Chondrocyte (in vitro differentiated cells): ENCODE results near the gene SOX15. TPM values are rescaled to one million over a fixed set of nuclear protein-coding genes. Genes with fewer than 3 reads are reported as not detected.

Experiments used
- DNase-seq: peaks from one replicate; pipeline ENCODE4 v3.0.0; 2021; ENCODE audit warnings: mixed read lengths, low spot score
- H3K27ac Mint-ChIP-seq: one replicate; pipeline ENCODE4 v1.8.0; 2021; ENCODE audit warnings: mild to moderate bottlenecking, moderate library complexity, mixed read lengths; ENCODE audit not compliant: unreplicated experiment
- H3K27me3 Mint-ChIP-seq: 2 replicates; pipeline ENCODE4 v1.8.0; 2021; ENCODE audit warnings: low read depth, mixed read lengths
- H3K36me3 Mint-ChIP-seq: 2 replicates; pipeline ENCODE4 v1.8.0; 2021; ENCODE audit warnings: low read depth, mixed read lengths
- H3K4me1 Mint-ChIP-seq: 2 replicates; pipeline ENCODE4 v1.8.0; 2021; ENCODE audit warnings: low read depth, mild to moderate bottlenecking, mixed read lengths
- H3K4me3 Mint-ChIP-seq: one replicate; pipeline ENCODE4 v1.8.0; 2021; ENCODE audit warnings: mild to moderate bottlenecking, moderate library complexity, mixed read lengths; ENCODE audit not compliant: unreplicated experiment
- H3K9me3 Mint-ChIP-seq: 2 replicates; pipeline ENCODE4 v1.8.0; 2021; ENCODE audit warnings: low read depth, mixed read lengths
- CTCF ChIP-seq: fragments of 200-600 bp; sonication (generic); IDR thresholded peaks from 2 replicates; pipeline ENCODE4 v1.5.0; 2021; ENCODE audit warnings: antibody characterized with exemption, mild to moderate bottlenecking, moderate library complexity
- total RNA-seq: library from RNA; stranded (reverse); gene quantifications from 3 replicates; pipeline ENCODE4 v1.2.1, GENCODE V29; 2021

Gene SOX15
- total RNA-seq, 1 donor from 2014 or later: 0.32 TPM

GRCh38 chr17:7541074-7541621, 48.7 kb downstream of the SOX15 start:
- no peak overlapping the region for H3K27ac Mint-ChIP-seq
- H3K4me1 Mint-ChIP-seq: no peaks in the 10 kb centered on the region
- peaks cover 13% of the 10 kb centered on the region for H3K27me3 Mint-ChIP-seq
- no peak overlapping the region for H3K4me3 Mint-ChIP-seq
- no peaks in the 10 kb centered on the region for H3K36me3 Mint-ChIP-seq
- DNase-seq: no peak
- TF ChIP-seq CTCF: no peak
- peaks cover 11% of the 10 kb centered on the region for H3K9me3 Mint-ChIP-seq

GRCh38 chr17:7538891-7539545, 50.9 kb downstream of the SOX15 start:
- no peak for TF ChIP-seq CTCF
- H3K36me3 Mint-ChIP-seq: no peaks in the 10 kb centered on the region
- H3K27me3 Mint-ChIP-seq: peaks cover 13% of the 10 kb centered on the region
- DNase-seq: no peak
- no peak overlapping the region for H3K27ac Mint-ChIP-seq
- no peaks in the 10 kb centered on the region for H3K4me1 Mint-ChIP-seq
- peaks cover 11% of the 10 kb centered on the region for H3K9me3 Mint-ChIP-seq
- H3K4me3 Mint-ChIP-seq: no peak overlapping the region

Other genes starting within 250 kb of the SOX15 start
- gene KCTD11, start 237.9 kb downstream of the SOX15 start, total RNA-seq: 16.6 to 23.3 TPM (median 23.0 TPM) in 3 replicates
- not detected in 3 replicates for gene TMEM95, start 234.9 kb downstream of the SOX15 start, total RNA-seq
- gene TNK1, start 209.0 kb downstream of the SOX15 start, total RNA-seq: 0.22 to 0.72 TPM in 2 of 3 replicates, not detected in the other
- gene PLSCR3, start 195.6 kb downstream of the SOX15 start, total RNA-seq: 79.8 to 82.6 TPM (median 81.5 TPM) in 3 replicates
- 32.8 to 42.8 TPM (median 34.3 TPM) in 3 replicates for gene TMEM256, start 186.0 kb downstream of the SOX15 start, total RNA-seq
- 45.2 to 49.8 TPM (median 46.7 TPM) in 3 replicates for gene NLGN2, start 182.2 kb downstream of the SOX15 start, total RNA-seq
- gene SPEM1, start 169.8 kb downstream of the SOX15 start, total RNA-seq: not detected in 3 replicates
- not detected in 3 replicates for gene SPEM2, start 164.5 kb downstream of the SOX15 start, total RNA-seq
- not detected in 3 replicates for gene SPEM3, start 161.2 kb downstream of the SOX15 start, total RNA-seq
- gene TMEM102, start 154.7 kb downstream of the SOX15 start, total RNA-seq: 6.9 to 9.1 TPM (median 7.7 TPM) in 3 replicates
- gene FGF11, start 150.6 kb downstream of the SOX15 start, total RNA-seq: 5.0 to 6.0 TPM (median 5.1 TPM) in 3 replicates
- 12.2 to 14.0 TPM (median 12.6 TPM) in 3 replicates for gene CHRNB1, start 145.0 kb downstream of the SOX15 start, total RNA-seq
- 50.9 to 51.9 TPM (median 51.0 TPM) in 3 replicates for gene ZBTB4, start 110.5 kb downstream of the SOX15 start, total RNA-seq
- gene SLC35G6, start 108.6 kb downstream of the SOX15 start, total RNA-seq: not detected in 3 replicates
- 113 to 121 TPM (median 115 TPM) in 3 replicates for gene POLR2A, start 105.7 kb downstream of the SOX15 start, total RNA-seq
- 12.1 to 23.3 TPM (median 23.0 TPM) in 3 replicates for gene TNFSF12, start 41.0 kb downstream of the SOX15 start, total RNA-seq
- 0.48 to 1.9 TPM (median 1.7 TPM) in 3 replicates for gene TNFSF13, start 31.3 kb downstream of the SOX15 start, total RNA-seq
- gene SENP3, start 28.2 kb downstream of the SOX15 start, total RNA-seq: 45.3 to 57.8 TPM (median 49.4 TPM) in 3 replicates
- 1.2 to 3.3 TPM (median 2.6 TPM) in 3 replicates for gene CD68, start 10.5 kb downstream of the SOX15 start, total RNA-seq
- gene MPDU1, start 6.2 kb downstream of the SOX15 start, total RNA-seq: 33.1 to 47.8 TPM (median 35.9 TPM) in 3 replicates
- 48.4 to 53.7 TPM (median 52.5 TPM) in 3 replicates for gene FXR2, start 24.8 kb upstream of the SOX15 start, total RNA-seq
- 82.1 to 85.0 TPM (median 84.9 TPM) in 3 replicates for gene SAT2, start 37.7 kb upstream of the SOX15 start, total RNA-seq
- 0.67 to 1.2 TPM (median 0.92 TPM) in 3 replicates for gene SHBG, start 40.0 kb upstream of the SOX15 start, total RNA-seq
- gene ATP1B2, start 60.8 kb upstream of the SOX15 start, total RNA-seq: 0.77 to 2.2 TPM (median 0.90 TPM) in 3 replicates
- gene TP53, start 97.4 kb upstream of the SOX15 start, total RNA-seq: 74.5 to 77.7 TPM (median 74.9 TPM) in 3 replicates
- gene WRAP53, start 98.4 kb upstream of the SOX15 start, total RNA-seq: 6.5 to 12.6 TPM (median 7.1 TPM) in 3 replicates
- gene EFNB3, start 115.1 kb upstream of the SOX15 start, total RNA-seq: 4.1 to 6.5 TPM (median 6.4 TPM) in 3 replicates
- not detected in 3 replicates for gene DNAH2, start 127.7 kb upstream of the SOX15 start, total RNA-seq
- gene KDM6B, start 244.1 kb upstream of the SOX15 start, total RNA-seq: 36.6 to 38.2 TPM (median 37.4 TPM) in 3 replicates